ENCODE data around the gene ANKRD27. TPM values are rescaled to one million over a fixed set of nuclear protein-coding genes. Genes with fewer than 3 reads are reported as not detected.
"Not testable (repeated sequence)": the region's sequence is repeated elsewhere in the genome, so short reads cannot be mapped to it uniquely, and the experiment has no call there.

ANKRD27 gene
- total and polyA plus RNA-seq, 2 experiments from 2014 or later: 24.3 to 32.6 TPM

DNA sequence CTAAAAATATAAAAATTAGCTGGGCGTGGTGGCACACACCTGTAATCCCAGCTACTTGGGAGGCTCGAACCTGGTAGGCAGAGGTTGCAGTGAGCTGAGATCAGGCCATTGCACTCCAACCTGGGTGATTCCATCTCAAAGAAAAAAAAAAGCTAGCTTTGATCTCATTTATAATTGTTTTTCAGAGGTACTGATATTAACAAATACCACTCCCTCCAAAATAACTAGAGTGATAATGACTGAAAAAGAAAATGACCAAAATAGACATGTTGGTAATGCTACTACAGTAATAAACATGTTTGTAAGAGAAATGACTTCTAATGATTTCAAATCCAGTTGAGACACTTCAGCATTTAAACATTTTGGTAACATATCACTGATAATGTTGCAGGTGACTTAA, 81.0 kb downstream of the ANKRD27 start:
- TF ChIP-seq, protein P1, sequence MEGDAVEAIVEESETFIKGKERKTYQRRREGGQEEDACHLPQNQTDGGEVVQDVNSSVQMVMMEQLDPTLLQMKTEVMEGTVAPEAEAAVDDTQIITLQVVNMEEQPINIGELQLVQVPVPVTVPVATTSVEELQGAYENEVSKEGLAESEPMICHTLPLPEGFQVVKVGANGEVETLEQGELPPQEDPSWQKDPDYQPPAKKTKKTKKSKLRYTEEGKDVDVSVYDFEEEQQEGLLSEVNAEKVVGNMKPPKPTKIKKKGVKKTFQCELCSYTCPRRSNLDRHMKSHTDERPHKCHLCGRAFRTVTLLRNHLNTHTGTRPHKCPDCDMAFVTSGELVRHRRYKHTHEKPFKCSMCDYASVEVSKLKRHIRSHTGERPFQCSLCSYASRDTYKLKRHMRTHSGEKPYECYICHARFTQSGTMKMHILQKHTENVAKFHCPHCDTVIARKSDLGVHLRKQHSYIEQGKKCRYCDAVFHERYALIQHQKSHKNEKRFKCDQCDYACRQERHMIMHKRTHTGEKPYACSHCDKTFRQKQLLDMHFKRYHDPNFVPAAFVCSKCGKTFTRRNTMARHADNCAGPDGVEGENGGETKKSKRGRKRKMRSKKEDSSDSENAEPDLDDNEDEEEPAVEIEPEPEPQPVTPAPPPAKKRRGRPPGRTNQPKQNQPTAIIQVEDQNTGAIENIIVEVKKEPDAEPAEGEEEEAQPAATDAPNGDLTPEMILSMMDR (IDR thresholded peaks at IDR 0.05; ENCODE audit: poor library complexity): no peak
- TF ChIP-seq EZH2 (IDR thresholded peaks at IDR 0.05; ENCODE audit: borderline replicate concordance) (no peak), EZH2phosphoT487 (IDR thresholded peaks at IDR 0.05; ENCODE audit: low read depth, severe bottlenecking, unreplicated experiment) (no peak)
- WGBS (ENCODE audit: low lambda C conversion rate, missing lambda C conversion rate): 97% methylated on average over 2 of the region's 2 CpGs
- no peaks in the 10 kb centered on the region for H3K9me3 ChIP-seq (ENCODE audit: low read depth)
- no peaks in the 10 kb centered on the region for H4K20me1 ChIP-seq (ENCODE audit: insufficient read depth, poor library complexity, severe bottlenecking)
- H2AFZ ChIP-seq: no peak overlapping the region
- no peaks in the 10 kb centered on the region for H3K36me3 ChIP-seq (replicated peaks; ENCODE audit: insufficient read depth, low read depth)
- H3K79me2 ChIP-seq: no peaks in the 10 kb centered on the region
- no peak overlapping the region for H3K4me2 ChIP-seq
- H3K4me3 ChIP-seq: no peak overlapping the region
- no peaks in the 10 kb centered on the region for H3K4me1 ChIP-seq (ENCODE audit: insufficient read depth)
- no peak for DNase-seq (ENCODE audit: low spot score)
- no peak overlapping the region for H3K27ac ChIP-seq
- no peaks in the 10 kb centered on the region for H3K9me2 ChIP-seq (replicated peaks; ENCODE audit: insufficient read depth)
- H3K27me3 ChIP-seq: no peaks in the 10 kb centered on the region

DNA sequence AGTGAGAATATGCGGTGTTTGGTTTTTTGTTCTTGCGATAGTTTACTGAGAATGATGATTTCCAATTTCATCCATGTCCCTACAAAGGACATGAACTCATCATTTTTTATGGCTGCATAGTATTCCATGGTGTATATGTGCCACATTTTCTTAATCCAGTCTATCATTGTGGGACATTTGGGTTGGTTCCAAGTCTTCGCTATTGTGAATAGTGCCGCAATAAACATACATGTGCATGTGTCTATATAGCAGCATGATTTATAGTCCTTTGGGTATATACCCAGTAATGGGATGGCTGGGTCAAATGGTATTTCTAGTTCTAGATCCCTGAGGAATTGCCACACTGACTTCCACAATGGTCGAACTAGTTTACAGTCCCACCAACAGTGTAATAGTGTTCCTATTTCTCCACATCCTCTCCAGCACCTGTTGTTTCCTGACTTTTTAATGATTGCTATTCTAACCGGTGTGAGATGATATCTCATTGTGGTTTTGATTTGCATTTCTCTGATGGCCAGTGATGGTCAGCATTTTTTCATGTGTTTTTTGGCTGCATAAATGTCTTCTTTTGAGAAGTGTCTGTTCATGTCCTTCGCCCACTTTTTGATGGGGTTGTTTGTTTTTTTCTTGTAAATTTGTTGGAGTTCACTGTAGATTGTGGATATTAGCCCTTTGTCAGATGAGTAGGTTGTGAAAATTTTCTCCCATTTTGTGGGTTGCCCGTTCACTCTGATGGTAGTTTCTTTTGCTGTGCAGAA, 87.1 kb downstream of the ANKRD27 start:
- not testable (repeated sequence) for H4K20me1 ChIP-seq (ENCODE audit: insufficient read depth, poor library complexity, severe bottlenecking); H3K9me2 ChIP-seq (replicated peaks; ENCODE audit: insufficient read depth); H3K36me3 ChIP-seq (replicated peaks; ENCODE audit: insufficient read depth, low read depth); H3K4me2 ChIP-seq; H3K4me1 ChIP-seq (ENCODE audit: insufficient read depth); H2AFZ ChIP-seq; H3K79me2 ChIP-seq; DNase-seq (ENCODE audit: low spot score); H3K9me3 ChIP-seq (ENCODE audit: low read depth); H3K27me3 ChIP-seq; H3K27ac ChIP-seq; H3K4me3 ChIP-seq
- 75% methylated on average over 7 of the region's 8 CpGs for WGBS (ENCODE audit: low lambda C conversion rate, missing lambda C conversion rate)

DNA sequence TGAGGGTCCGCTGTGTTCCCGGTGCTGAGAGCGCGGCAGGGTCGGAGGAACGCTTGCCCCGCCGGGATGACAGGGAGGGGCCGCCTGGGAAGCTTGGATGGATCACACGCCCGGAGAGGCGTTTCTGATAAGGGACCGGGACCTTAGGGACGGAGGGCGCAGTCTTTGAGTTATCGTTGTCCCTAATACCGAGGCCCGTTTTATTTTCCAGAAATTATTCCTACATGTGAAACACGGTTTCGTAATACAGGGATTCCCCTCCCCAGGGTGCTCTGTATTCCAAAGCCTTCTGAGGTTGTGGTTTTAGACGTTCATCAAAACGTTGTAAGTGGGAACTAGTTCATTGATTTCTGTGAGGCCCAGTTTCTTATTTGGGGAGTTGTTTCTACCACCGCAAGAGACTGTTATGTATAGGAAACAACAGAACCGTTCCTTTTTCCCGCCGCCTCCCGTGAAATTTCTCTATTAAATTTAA, 93.2 kb downstream of the ANKRD27 start:
- no peaks in the 10 kb centered on the region for H3K36me3 ChIP-seq (replicated peaks; ENCODE audit: insufficient read depth, low read depth)
- TF ChIP-seq, protein P1 (IDR thresholded peaks at IDR 0.05; ENCODE audit: poor library complexity): no peak
- TF ChIP-seq EZH2 (IDR thresholded peaks at IDR 0.05; ENCODE audit: borderline replicate concordance) (no peak), EZH2phosphoT487 (IDR thresholded peaks at IDR 0.05; ENCODE audit: low read depth, severe bottlenecking, unreplicated experiment) (no peak)
- peak overlapping the region; percentile 71 for H3K4me3 ChIP-seq
- peak overlapping the region; percentile 94 for H2AFZ ChIP-seq
- H3K9me3 ChIP-seq (ENCODE audit: low read depth): no peaks in the 10 kb centered on the region
- H3K4me2 ChIP-seq: peak overlapping the region; percentile 91
- no peaks in the 10 kb centered on the region for H3K9me2 ChIP-seq (replicated peaks; ENCODE audit: insufficient read depth)
- H3K27me3 ChIP-seq: no peaks in the 10 kb centered on the region
- H3K27ac ChIP-seq: peak overlapping the region; percentile 88
- 9% methylated on average over 26 of the region's 27 CpGs for WGBS (ENCODE audit: low lambda C conversion rate, missing lambda C conversion rate)
- peak; percentile 39 for DNase-seq (ENCODE audit: low spot score)
- peaks cover 5% of the 10 kb centered on the region for H3K4me1 ChIP-seq (ENCODE audit: insufficient read depth)
- H4K20me1 ChIP-seq (ENCODE audit: insufficient read depth, poor library complexity, severe bottlenecking): no peaks in the 10 kb centered on the region
- H3K79me2 ChIP-seq: peaks cover 25% of the 10 kb centered on the region

DNA sequence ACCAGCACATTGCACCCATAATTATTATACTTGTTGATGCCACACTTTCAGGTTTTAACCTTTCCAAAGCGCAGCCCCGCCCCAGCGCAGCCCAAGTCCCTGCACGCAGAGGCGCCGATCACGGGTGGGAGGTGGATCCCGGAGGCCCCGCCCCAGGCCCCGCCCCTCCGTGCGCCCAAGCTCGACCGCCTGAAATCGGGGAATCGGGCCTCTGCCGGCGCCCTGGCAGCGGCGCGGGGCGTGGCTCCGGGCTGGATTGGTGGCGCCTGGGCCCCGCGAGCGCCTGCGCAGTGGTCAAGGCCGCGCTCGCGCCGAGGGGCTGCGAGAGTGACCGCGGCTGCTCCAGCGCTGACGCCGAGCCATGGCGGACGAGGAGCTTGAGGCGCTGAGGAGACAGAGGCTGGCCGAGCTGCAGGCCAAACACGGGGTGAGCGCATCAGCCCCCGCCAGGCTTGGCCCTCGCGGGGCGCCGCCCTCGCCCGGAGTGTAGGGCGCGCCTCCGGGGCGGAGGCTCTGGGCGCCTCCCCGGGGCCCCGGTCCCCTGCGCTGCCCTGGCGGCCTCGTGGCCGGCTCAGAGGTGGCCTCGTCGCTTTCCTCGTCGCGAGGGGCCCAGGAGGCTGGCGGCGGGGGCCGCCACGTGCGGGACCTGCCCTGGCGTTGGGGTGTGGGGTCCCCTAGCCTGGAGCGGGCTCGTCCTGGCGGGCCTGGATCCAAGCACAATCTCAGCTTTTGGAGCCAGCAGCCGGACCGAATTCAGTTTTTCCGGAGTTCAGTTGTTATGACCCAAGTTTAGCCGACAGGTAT, 93.9 kb downstream of the ANKRD27 start, which contains the start of gene PDCD5:
PDCD5 (plus strand) TSS at position 290 of the 804 bp plus-strand sequence; CDS start at position 362, 72 bp downstream.
- H3K9me3 ChIP-seq (ENCODE audit: low read depth): no peaks in the 10 kb centered on the region
- H3K27ac ChIP-seq: peak within 1 kb of the TSS; percentile 88

More for the DNA sequence above, 93.9 kb downstream of the ANKRD27 start, which contains the start of gene PDCD5:
- Histone ChIP-seq H3K79me2 (peaks cover 25% of the 10 kb centered on the region), H3K4me3 (peak within 1 kb of the TSS; percentile 71), H3K36me3 (replicated peaks; ENCODE audit: insufficient read depth, low read depth) (no peaks in the 10 kb centered on the region), H3K27me3 (no peaks in the 10 kb centered on the region), H2AFZ (peak within 1 kb of the TSS; percentile 94), H3K4me1 (ENCODE audit: insufficient read depth) (peaks cover 5% of the 10 kb centered on the region), H4K20me1 (ENCODE audit: insufficient read depth, poor library complexity, severe bottlenecking) (no peaks in the 10 kb centered on the region), H3K4me2 (peak within 1 kb of the TSS; percentile 91), H3K9me2 (replicated peaks; ENCODE audit: insufficient read depth) (no peaks in the 10 kb centered on the region)
- WGBS (ENCODE audit: low lambda C conversion rate, missing lambda C conversion rate): under 1% methylated on average over 73 of the region's 81 CpGs
- peak; percentile 98 for DNase-seq (ENCODE audit: low spot score)
- TF ChIP-seq, protein P1 (IDR thresholded peaks at IDR 0.05; ENCODE audit: poor library complexity): no peak
- TF ChIP-seq EZH2 (IDR thresholded peaks at IDR 0.05; ENCODE audit: borderline replicate concordance): no peak
- no peak for TF ChIP-seq EZH2phosphoT487 (IDR thresholded peaks at IDR 0.05; ENCODE audit: low read depth, severe bottlenecking, unreplicated experiment)

All from hepatocyte (in vitro differentiated cells).